SH-SY5Y (cell line): ENCODE results near the gene SLC9A5.

ENCODE experiments used
- GATA2 ChIP-seq: IDR thresholded peaks from 2 replicates; pipeline ENCODE4 v1.6.1; 2011; ENCODE audit warnings: mild to moderate bottlenecking, low read depth, low read length
- GATA3 ChIP-seq: IDR thresholded peaks from 2 replicates; pipeline ENCODE4 v1.6.1; 2011; ENCODE audit warnings: low read depth, mild to moderate bottlenecking, low read length, moderate library complexity

The SLC9A5 gene

GRCh38 chr16:67271446-67271845 is 22.7 kb downstream of the SLC9A5 start:
- TF ChIP-seq GATA2 (no peak), GATA3 (no peak)

DNA sequence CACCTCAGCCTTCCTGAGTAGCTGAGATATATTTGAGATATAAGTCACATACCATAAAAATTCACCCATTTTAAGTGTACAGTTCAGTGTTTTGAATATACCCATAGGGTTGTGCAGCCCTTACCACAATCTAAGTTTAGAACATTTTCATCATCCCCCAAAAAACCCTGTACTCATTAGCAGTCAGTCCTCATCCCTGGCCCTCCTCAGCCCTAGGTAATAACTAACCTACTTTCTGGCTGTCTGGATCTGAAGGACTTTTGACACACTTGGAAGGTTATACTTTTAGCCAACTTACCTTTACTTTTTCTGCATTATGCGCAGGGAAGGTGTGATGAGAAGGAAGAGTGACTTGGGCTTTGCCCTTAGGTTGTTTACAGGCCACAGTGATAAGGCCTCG is 26.5 kb downstream of the SLC9A5 start:
- TF ChIP-seq GATA2 = no peak
- TF ChIP-seq GATA3 = no peak

DNA sequence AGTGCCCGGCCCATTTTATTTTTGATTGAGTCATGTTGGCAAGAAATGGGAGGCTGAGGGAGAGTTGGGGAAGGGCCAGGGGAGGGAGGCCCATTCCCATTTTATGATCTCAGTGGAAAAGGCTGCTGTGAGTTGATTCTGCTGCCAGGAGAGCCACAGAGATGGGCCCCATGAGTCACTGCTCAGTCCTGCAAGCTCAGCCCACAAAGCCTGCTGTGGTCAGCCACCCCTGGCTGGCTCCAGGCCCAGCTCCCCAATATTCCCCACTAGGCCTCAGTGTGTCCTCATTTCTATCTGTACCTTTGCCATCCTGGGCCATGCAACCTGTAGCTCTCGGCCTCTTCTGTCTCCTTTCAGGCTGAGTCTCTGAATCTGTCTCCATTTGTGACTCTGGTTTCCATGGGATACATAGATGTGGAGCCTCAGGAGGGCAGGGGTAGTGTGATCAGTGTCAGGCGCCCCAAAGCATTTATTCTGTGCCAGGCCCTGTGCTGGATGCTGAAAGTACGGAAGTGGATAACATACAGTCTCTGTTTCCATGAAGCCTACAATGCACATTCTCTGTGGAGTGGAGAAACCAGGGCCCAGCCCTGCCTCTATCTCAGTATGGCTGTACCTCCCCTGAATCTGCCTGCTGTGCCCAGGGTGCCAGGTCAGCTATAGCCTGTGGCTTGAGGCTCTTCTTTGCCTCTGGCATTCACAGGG is 28.7 kb downstream of the SLC9A5 start:
- TF ChIP-seq GATA3 = no peak
- no peak for TF ChIP-seq GATA2

GRCh38 chr16:67277999-67278772 is 29.4 kb downstream of the SLC9A5 start:
- no peak for TF ChIP-seq GATA3
- TF ChIP-seq GATA2 = no peak

GRCh38 chr16:67278773-67279295 is 30.1 kb downstream of the SLC9A5 start:
- no peak for TF ChIP-seq GATA2
- no peak for TF ChIP-seq GATA3

- TF ChIP-seq GATA2 = no peak
- TF ChIP-seq GATA3 = no peak
Observed at GRCh38 chr16:67279296-67280089, 30.7 kb downstream of the SLC9A5 start, which contains the start of gene PLEKHG4. TSS of gene PLEKHG4 (plus strand) at chr16:67279532. CDS start at chr16:67280045, 513 bp downstream.

DNA sequence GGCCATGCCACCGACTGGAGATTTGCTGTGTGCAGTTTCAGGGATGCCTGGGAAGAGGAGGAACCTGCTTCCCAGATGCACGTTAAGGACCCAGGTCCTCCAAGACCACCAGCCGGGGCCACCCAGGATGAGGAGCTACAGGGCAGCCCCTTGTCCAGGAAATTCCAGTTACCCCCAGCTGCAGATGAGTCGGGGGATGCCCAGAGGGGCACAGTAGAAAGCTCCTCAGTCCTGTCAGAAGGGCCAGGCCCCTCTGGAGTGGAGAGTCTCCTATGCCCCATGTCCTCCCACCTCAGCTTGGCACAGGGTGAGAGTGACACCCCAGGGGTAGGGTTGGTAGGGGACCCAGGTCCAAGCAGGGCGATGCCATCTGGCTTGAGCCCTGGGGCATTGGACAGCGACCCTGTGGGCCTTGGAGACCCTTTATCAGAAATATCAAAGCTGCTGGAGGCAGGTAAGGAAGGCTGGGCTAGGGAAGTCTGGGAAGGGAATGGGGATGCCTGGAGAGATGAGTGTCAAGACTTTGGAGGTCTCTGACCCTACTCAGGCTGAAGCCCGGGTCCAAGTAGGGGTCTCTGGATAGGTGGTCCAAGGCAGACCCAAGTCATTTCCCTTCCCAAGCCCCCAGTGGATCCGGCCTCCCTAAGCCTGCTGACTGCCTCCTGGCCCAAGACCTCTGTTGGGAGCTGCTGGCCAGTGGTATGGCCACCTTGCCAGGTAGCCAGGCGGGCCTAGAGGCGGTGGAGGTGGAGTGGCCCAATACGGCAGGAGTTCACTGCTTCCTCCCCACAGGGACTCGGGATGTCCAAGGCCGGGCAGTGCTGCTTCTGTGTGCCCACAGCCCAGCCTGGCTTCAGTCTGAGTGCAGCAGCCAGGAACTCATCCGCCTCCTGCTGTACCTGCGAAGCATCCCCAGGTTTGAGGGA is 31.6 kb downstream of the SLC9A5 start:
- no peak for TF ChIP-seq GATA3
- no peak for TF ChIP-seq GATA2

GRCh38 chr16:67281536-67282446 is 33.0 kb downstream of the SLC9A5 start:
- no peak for TF ChIP-seq GATA3
- TF ChIP-seq GATA2 = no peak

DNA sequence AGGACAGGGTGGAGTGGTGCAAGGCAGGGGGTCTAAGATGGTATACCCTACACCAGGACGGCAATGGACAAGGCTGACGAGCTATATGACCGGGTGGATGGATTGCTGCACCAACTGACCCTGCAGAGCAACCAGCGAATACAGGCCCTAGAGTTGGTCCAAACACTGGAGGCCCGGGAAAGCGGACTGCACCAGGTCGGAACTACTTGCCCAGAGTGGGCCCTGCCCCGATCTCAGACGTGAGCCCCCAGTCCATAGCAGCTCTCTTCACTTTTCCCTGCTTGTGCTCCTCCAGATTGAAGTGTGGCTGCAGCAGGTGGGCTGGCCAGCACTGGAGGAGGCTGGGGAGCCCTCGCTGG is 33.6 kb downstream of the SLC9A5 start:
- TF ChIP-seq GATA3 (no peak), GATA2 (no peak)

- TF ChIP-seq GATA2 (no peak), GATA3 (no peak)
Observed at GRCh38 chr16:67283039-67283825, 34.5 kb downstream of the SLC9A5 start.

DNA sequence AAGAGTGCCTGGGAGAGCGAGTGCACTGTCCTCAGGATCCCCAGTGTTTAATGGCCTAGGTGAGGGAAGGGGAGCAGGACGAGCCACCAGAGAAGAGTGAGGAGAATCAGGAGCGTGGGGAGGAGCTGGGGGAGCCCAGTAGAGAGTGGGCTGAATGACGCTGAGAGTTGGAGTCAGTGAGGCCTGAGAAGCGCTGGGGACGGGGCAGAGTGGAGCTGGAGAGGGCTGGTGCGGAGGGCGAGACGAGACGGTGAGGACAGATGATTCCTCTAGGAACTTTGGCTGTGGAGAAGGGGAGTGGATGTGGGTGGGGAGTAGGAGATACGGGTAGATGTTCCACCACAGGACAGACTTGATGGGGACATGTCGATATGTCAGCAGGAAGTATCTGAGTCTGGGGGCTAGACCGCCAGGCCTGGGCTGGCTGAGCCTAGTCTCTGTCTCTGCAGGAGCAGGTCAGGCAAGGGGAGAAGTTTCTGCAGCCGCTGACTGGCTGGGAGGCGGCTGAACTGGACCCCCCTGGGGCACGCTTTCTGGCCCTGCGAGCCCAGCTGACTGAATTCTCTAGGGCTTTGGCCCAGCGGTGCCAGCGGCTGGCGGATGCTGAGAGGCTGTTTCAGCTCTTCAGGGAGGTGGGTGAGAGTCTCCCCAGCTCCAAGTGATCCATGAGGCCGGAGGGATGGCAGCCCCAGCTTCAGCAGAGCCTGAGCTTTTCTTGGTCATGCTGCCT is 35.2 kb downstream of the SLC9A5 start:
- no peak for TF ChIP-seq GATA2
- TF ChIP-seq GATA3 = no peak

DNA sequence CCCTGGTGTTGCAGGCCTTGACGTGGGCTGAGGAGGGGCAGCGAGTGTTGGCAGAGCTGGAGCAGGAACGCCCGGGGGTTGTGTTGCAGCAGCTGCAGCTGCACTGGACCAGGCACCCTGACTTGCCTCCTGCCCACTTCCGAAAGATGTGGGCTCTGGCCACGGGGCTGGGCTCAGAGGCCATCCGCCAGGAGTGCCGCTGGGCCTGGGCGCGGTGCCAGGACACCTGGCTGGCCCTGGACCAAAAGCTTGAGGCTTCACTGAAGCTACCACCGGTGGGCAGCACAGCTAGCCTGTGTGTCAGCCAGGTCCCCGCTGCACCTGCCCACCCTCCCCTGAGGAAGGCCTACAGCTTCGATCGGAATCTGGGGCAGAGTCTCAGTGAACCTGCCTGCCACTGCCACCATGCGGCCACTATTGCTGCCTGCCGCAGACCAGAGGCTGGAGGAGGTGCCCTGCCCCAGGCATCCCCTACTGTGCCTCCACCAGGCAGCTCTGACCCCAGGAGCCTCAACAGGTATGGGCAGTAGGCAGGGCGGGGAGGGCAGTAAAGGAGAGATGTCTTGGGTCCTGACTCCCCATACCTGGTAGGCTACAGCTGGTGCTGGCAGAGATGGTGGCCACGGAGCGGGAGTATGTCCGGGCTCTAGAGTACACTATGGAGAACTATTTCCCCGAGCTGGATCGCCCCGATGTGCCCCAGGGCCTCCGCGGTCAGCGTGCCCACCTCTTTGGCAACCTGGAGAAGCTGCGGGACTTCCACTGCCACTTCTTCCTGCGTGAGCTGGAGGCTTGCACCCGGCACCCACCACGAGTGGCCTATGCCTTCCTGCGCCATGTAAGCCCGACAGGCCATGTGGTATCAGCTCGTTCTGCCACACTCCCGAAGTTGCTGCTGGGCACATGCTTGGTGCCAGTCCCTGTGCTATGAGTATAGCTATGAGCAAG is 36.2 kb downstream of the SLC9A5 start:
- no peak for TF ChIP-seq GATA3
- TF ChIP-seq GATA2 = no peak
